A172 (cell line): Measurements from ENCODE around the gene MRFAP1L1. TPM values are rescaled to one million over a fixed set of nuclear protein-coding genes. Genes with fewer than 3 reads are reported as not detected.
A peak's percentile ranks its signal among the peaks of the same experiment; 100 is the strongest.

ENCODE experiments used
- DNase-seq: peaks from one replicate; pipeline ENCODE4 v3.0.0-alpha.2; 2015; ENCODE audit warnings: low spot score
- total RNA-seq: library from RNA; depleted of rRNA; stranded (reverse); fragments of >200 nt; shearing (Covaris generic); gene quantifications from 2 replicates; pipeline ENCODE4 v1.2.3, GENCODE V29; 2014

The MRFAP1L1 gene
- total RNA-seq, 1 experiment from 2014 or later, result 90.6 TPM

- DNase-seq, result peak; percentile 65
Measured at GRCh38 chr4:6716018-6716911, 6.6 kb upstream of the MRFAP1L1 start, which contains the start of gene BLOC1S4. TSS of gene BLOC1S4 (plus strand) at chr4:6716174. CDS start at chr4:6716210, 36 bp downstream.

DNA sequence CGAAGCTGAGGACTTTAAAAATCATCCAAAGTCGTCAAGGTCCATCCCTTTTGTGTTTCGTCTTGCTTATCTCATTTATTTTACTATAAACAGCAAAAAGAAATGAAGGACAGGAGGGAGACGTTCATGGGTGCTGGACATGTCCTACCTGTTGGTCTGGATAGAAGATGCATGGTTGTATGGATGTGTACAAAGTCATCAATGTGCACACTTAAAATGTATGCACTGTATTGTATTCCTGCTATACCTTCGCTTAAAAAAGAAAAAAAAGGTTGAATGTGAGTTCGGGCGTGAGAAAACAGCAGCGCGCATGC lies 6.0 kb upstream of the MRFAP1L1 start:
- no peak for DNase-seq

- DNase-seq, result no peak
Measured at GRCh38 chr4:6714954-6715353, 5.3 kb upstream of the MRFAP1L1 start.

- DNase-seq, result no peak
Measured at GRCh38 chr4:6710996-6711395, 1.3 kb upstream of the MRFAP1L1 start.

GRCh38 chr4:6710282-6710681 lies 617 bp upstream of the MRFAP1L1 start:
- no peak for DNase-seq

GRCh38 chr4:6706173-6706572 lies 3.5 kb downstream of the MRFAP1L1 start:
- DNase-seq, result no peak

DNA sequence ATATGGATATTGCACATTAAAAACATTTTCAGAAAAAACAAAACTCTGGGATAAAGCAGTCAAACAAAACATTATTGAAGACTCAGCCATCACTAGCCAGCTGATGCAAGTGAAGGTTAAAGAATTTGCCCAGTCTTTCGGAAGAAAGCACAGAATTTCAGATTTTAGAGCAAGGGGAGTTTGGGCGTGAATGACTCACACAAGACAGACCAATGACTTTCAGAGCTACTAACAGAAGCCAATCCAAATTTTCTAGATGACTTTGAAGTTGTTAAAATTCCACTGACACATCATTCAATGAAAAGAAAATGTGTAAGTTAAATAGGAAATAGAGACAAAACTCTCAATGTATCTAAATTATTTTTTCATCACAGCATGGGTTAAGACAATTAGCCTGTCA lies 4.0 kb downstream of the MRFAP1L1 start:
- no peak for DNase-seq

DNA sequence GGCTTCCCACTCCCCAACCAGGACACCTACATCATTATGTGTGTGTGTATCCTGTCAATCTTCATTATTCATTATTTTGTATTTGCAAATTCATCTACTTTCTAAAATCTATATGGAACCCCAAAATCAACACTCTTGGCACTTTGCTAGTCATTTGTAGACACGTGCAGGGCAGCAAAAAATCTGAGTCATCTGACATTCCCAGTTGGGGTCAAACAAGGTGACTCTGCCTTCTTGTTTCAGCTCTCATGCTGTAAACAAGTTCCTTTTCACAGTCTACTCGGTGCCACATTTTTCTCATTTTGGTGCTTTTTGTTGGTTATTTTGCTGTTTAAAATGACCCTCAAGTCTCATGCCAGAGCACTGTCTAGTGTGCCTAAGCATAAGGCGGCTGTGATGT lies 5.9 kb downstream of the MRFAP1L1 start:
- DNase-seq, result no peak

- no peak for DNase-seq
Measured at GRCh38 chr4:6702761-6703160, 6.9 kb downstream of the MRFAP1L1 start.

GRCh38 chr4:6701371-6701770 lies 8.3 kb downstream of the MRFAP1L1 start:
- DNase-seq, result no peak

- DNase-seq, result no peak
Measured at GRCh38 chr4:6699903-6700302, 9.8 kb downstream of the MRFAP1L1 start.

DNA sequence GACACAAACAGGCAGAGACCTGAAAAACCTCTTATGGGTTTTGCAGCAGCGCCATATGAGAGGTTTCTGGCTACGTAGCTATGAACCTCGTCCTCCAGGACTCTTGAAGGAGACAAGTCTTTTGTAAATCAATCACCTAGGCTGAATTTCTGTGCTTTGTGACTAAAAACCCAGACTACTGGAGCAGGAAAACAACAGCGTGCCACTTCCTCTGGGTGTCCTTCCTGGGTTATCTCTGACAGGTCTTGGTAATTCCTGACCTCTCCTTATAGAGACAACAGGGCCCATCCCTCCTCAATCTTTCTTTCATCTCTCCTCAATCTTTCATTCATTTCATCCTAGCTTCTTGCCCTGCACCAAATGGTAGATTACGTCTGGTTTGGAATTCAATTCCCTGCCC lies 10.3 kb downstream of the MRFAP1L1 start:
- DNase-seq, result no peak

GRCh38 chr4:6697131-6697530 lies 12.5 kb downstream of the MRFAP1L1 start:
- no peak for DNase-seq

DNA sequence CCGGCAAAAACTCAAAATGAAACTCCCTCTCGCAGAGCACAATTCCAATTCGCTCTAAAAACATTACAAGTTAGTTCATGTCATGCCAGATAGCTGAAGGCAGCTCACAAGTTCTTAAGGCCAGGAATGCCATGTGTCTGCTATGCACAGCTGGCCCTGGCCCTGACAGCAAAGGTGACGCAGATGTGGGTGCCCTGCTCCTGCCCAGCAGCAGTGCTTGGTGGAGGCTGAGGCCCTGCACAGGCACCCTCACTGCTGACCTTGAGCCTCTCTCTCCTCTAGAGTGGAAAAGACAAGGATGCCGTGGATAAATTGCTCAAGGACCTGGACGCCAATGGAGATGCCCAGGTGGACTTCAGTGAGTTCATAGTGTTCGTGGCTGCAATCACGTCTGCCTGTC lies 13.1 kb downstream of the MRFAP1L1 start:
- no peak for DNase-seq

DNA sequence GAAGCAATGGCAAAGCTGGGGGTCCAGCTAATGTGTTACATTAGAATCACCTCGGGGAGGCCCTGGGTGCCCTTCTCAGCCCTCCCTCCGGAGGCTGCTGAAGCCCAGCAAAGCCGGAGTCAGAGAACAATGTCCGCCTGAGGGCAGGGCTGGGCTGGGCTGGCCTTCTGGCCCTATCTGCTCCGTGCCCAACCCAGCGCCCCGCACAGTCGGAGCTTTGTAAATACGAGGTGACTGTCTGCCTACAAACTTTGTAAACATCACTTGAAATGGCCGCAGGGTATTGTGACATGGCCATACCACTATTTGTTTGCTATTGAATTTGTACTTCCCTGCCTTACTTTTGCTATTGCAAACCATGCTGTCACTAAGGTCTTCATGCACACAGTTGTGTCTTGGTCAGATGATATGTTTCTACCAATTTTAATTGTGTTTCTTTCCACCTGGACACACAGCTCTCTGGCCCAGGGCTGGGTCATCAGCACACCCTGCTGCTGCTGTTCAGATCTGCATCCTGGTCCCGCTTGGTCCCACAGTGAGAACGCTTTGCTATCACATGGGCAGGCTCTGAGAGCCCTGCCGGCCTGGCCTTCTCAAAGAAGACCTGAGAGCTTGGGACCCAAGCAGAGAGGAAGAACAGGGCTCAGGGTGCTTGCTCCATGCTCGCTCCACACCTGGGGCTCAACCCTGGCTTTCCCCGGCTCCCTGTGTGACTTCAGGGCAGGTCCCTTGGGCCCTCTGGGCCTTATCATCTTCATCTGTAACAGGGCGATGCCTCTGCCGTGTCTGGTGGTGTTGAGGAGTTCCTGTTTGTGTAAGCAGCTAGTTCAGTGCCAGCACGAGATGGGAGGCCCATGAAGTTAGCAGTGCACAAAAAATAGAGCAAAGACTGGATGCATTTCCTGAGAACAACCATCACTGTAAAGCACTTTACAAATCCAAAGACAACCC lies 13.7 kb downstream of the MRFAP1L1 start:
- no peak for DNase-seq

DNA sequence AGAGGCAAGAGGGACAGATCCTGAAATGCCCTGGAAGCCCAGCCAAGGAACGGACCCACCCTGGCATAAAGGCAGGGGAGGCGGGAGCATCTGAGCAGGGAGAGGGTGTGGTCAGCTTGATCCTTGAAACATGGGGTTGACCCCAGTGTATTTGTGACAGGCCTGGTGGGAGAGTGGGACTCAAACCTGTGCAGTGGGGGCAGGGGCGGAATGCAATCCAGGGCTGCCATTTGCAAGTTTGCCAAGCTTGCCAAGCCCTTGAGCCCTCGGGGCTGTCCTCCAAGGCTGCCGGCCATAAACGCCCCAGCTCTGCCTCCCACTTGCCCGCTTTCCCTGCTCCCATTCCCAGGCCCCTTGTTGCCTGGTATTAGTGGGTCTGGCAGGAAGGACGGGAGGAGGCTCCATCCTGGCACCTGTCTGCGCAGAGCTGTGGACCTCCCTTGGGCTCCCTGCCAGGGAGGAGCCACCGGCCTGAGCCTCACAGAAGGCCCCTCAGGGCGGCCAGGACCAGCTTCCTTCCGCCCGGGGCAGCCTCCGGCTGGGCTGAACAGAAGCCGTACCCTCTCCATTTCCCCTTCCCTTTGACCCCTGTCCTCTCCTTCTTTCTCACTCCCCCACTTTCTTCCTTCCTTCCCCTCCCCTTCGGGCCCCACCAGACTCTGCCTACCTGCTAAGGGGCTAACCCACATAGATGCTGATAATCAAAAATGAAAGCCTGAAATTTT lies 15.3 kb downstream of the MRFAP1L1 start:
- DNase-seq, result no peak

DNA sequence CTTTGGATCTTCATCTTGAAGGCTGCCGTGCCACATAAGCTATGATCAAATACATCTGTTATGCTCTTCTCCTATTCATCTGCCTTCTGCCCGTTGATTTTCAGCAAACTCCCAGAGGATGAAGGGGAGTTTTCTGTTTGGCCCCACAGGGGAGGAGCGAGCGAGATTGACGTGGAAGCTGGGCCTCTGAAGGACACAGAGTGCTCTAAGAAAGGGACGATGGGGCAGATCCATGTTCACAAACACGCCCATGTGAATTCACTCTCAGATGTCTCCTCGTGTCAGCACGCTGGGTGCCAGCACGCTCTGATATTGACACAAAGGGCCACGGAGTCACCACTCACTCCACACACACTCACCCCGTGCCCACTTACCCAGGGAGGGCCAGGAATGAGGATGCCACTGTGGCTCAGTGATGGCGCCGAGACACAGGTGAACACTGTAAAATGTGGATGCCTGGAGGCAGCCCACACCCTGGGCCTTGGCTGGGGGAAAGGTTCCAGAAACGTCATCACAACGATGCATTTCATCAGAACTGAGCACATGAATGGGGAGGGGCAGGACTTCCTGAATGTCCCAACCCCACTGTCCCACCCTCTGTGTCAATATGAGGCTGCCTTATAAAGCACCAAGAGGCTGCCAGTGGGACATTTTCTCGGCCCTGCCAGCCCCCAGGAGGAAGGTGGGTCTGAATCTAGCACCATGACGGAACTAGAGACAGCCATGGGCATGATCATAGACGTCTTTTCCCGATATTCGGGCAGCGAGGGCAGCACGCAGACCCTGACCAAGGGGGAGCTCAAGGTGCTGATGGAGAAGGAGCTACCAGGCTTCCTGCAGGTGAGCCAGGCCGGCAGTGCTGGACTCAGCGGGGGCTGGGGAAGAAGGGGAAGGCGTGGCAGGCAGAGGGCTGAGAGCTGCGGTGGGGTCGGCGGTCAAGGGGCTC lies 16.2 kb downstream of the MRFAP1L1 start, which contains the start of gene S100P:
S100P (plus strand) TSS at position 648 of the 946 bp plus-strand sequence; CDS start at position 703, 55 bp downstream.
- DNase-seq, result no peak

DNA sequence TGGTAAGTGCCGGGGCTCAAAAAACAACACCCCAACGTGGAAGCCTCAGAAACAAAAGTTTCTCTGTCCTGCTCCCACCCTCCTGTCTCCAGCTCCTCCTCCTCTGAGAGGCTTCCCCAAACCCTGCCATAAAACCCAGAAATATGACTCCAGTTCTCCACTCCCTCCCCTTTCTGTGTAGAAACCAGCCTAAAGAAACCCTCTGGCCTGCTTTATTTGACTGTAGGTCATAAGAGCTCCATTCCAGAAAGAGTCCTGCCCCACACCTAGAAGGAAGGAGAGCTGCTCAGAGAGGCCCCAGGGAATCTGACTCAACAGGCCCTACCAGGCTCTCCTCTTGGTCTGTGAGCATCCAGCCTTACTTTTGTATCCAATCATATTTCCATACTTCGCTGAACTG lies 16.9 kb downstream of the MRFAP1L1 start:
- no peak for DNase-seq

DNA sequence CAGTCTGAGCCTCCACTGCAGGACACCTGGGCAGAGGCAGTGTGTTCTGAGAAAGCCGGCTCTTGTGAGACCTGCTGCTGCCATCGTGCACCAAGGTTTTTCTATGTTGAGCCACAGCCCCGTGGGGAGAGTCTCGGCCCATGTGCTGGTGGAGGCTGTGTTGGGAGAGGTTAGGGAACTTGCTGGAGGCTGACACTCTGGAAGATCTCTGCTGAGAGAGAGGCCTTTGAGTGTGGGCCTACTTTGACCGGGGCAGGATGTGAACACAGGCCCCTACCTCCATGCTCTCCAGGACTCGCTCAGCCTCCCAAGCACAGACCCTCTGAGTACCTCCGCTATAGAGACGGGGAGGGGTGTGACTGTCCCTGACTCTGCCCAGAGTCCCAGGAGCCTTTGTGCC lies 17.3 kb downstream of the MRFAP1L1 start:
- no peak for DNase-seq

DNA sequence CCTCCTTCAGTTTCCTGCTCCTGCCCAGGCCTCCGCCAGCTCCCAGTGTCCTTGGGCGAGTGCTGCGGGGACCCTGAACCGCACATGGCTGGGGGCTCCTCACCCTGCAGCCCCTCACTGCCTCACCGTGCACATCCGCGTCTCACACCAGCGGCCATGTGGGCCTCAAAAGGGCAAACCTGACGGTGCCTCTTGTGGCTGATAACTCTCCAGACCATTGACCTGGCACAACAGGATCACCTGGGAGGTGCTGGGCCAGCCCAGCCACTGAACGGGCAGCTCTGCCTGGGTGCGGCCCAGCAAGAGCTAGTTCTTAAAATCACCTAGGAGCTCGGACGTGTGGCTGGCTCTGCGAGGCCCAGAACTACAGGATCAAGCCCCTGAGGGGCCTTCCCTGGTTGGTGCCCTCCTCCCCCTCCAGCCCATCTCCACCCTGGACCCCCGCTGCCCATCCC lies 20.1 kb downstream of the MRFAP1L1 start:
- DNase-seq, result no peak
